Measurements from ENCODE around the gene ANKRD1. TPM values are rescaled to one million over a fixed set of nuclear protein-coding genes. Genes with fewer than 3 reads are reported as not detected.

Gene ANKRD1
- total RNA-seq, 1 experiment from 2014 or later: 0.11 TPM

- WGBS (ENCODE audit: extremely low coverage, insufficient read length, low lambda C conversion rate): no CpG with 5 or more reads among the region's 1 CpG
- Histone ChIP-seq H3K23ac (ENCODE audit: insufficient read length, low read depth, low read length) (no peak overlapping the region), H3K9ac (ENCODE audit: extremely low read depth, insufficient read length, low read length) (no peak overlapping the region), H2BK20ac (ENCODE audit: low read depth, low read length, poor library complexity, severe bottlenecking) (no peak overlapping the region), H4K8ac (replicated peaks; ENCODE audit: insufficient read length, low read depth, low read length) (no peak overlapping the region), H3K79me2 (ENCODE audit: insufficient read depth, low read length) (no peaks in the 10 kb centered on the region), H3K4ac (ENCODE audit: low read depth, low read length) (no peak overlapping the region), H3K56ac (ENCODE audit: insufficient read length, low read depth, low read length) (no peak overlapping the region), H3K14ac (ENCODE audit: insufficient read depth, low read length) (no peak overlapping the region), H3K23me2 (ENCODE audit: insufficient read length, low read depth, low read length, poor library complexity, severe bottlenecking) (no peaks in the 10 kb centered on the region), H4K20me1 (ENCODE audit: control insufficient read depth, insufficient read depth, insufficient read length) (no peaks in the 10 kb centered on the region), H2BK12ac (ENCODE audit: insufficient read length, low read depth, low read length) (no peak overlapping the region), H4K5ac (ENCODE audit: insufficient read length, low read depth, low read length) (no peak overlapping the region), H3K18ac (ENCODE audit: insufficient read length, low read depth, low read length) (no peak overlapping the region), H2BK15ac (ENCODE audit: low read depth, low read length) (no peak overlapping the region), H3K79me1 (ENCODE audit: insufficient read depth, low read depth, low read length, poor library complexity, severe bottlenecking) (no peaks in the 10 kb centered on the region), H3K27ac (ENCODE audit: insufficient read length, low read depth, low read length) (no peak overlapping the region), H3K9me3 (ENCODE audit: control insufficient read depth, low read depth, low read length) (no peaks in the 10 kb centered on the region), H2BK120ac (ENCODE audit: low read depth, low read length, poor library complexity, severe bottlenecking) (no peak overlapping the region), H2AK5ac (ENCODE audit: insufficient read length, low read length) (no peak overlapping the region), H2BK5ac (ENCODE audit: insufficient read length, low read length) (no peak overlapping the region), H3K4me2 (ENCODE audit: insufficient read depth, insufficient read length, low read length) (no peak overlapping the region), H2AFZ (ENCODE audit: low read length) (no peak overlapping the region), H3K27me3 (ENCODE audit: insufficient read depth, low read length) (no peaks in the 10 kb centered on the region), H4K91ac (ENCODE audit: insufficient read length, low read depth, low read length) (no peak overlapping the region), H3T11ph (ENCODE audit: low read length) (no peak overlapping the region), H3K4me1 (ENCODE audit: insufficient read depth, low read length) (no peaks in the 10 kb centered on the region)
- Mint-ChIP-seq H3K9me3 (peaks cover 0 to 5% of the 10 kb centered on the region in 2 experiments; a peak in 2 of 5 replicates), H3K27ac (no peak overlapping the region), H3K4me1 (no peaks in the 10 kb centered on the region; a peak in 2 of 4 replicates), H3K27me3 (ENCODE audit: low read depth) (peaks cover 17% of the 10 kb centered on the region), H3K4me3 (no peak overlapping the region), H3K36me3 (ENCODE audit: insufficient read depth in 1 of 3, low read depth in 3 of 3) (peaks cover 0 to 18% (median 12%) of the 10 kb centered on the region in 3 experiments; a peak in 5 of 7 replicates)
- no peak for DNase-seq
- TF ChIP-seq CTCF (conservative IDR thresholded peaks at IDR 0.05): no peak
These were observed 14.3 kb downstream of the ANKRD1 start for GRCh38 chr10:90906596-90906995.
